ENCODE measurements around the gene RTN4RL1.

RTN4RL1 gene

GRCh38 chr17:2047590-2047989, 22.5 kb upstream of the RTN4RL1 start:
- H3K9me3 ChIP-seq (ENCODE audit: control insufficient read depth, insufficient read depth, low read depth, low read length): no peaks in the 10 kb centered on the region
- peak; percentile 92 for TF ChIP-seq ZNF121 (tag by site-specific recombination; IDR thresholded peaks at IDR 0.05)
- no peak for TF ChIP-seq ZSCAN23 (tag by site-specific recombination; IDR thresholded peaks at IDR 0.05)
- TF ChIP-seq, protein P1, sequence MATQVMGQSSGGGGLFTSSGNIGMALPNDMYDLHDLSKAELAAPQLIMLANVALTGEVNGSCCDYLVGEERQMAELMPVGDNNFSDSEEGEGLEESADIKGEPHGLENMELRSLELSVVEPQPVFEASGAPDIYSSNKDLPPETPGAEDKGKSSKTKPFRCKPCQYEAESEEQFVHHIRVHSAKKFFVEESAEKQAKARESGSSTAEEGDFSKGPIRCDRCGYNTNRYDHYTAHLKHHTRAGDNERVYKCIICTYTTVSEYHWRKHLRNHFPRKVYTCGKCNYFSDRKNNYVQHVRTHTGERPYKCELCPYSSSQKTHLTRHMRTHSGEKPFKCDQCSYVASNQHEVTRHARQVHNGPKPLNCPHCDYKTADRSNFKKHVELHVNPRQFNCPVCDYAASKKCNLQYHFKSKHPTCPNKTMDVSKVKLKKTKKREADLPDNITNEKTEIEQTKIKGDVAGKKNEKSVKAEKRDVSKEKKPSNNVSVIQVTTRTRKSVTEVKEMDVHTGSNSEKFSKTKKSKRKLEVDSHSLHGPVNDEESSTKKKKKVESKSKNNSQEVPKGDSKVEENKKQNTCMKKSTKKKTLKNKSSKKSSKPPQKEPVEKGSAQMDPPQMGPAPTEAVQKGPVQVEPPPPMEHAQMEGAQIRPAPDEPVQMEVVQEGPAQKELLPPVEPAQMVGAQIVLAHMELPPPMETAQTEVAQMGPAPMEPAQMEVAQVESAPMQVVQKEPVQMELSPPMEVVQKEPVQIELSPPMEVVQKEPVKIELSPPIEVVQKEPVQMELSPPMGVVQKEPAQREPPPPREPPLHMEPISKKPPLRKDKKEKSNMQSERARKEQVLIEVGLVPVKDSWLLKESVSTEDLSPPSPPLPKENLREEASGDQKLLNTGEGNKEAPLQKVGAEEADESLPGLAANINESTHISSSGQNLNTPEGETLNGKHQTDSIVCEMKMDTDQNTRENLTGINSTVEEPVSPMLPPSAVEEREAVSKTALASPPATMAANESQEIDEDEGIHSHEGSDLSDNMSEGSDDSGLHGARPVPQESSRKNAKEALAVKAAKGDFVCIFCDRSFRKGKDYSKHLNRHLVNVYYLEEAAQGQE (tag by site-specific recombination; IDR thresholded peaks at IDR 0.05): no peak
- CTCF ChIA-PET: interaction anchor here (0.6 to 3.5 kb wide), 2 partner anchors 21 to 197 kb away, joined by 3 to 17 read pairs; no protein-coding TSS in a partner anchor
- peaks cover 8% of the 10 kb centered on the region for H3K4me1 ChIP-seq (ENCODE audit: control insufficient read depth, insufficient read depth, low read length)
- peaks cover 14 to 23% of the 10 kb centered on the region in 2 experiments for H3K36me3 ChIP-seq (ENCODE audit: control insufficient read depth in 2 of 2, insufficient read depth in 1 of 2, low read length in 2 of 2)
- no peak overlapping the region for H3K4me3 ChIP-seq (ENCODE audit: low read depth, low read length)
- POLR2A ChIA-PET: interaction anchor here (0.6 kb wide), 2 partner anchors 44 to 332 kb away, joined by 3 to 4 read pairs; no protein-coding TSS in a partner anchor
- no peak overlapping the region for H3K27ac ChIP-seq (ENCODE audit: extremely low read depth, low read depth, low read length)

DNA sequence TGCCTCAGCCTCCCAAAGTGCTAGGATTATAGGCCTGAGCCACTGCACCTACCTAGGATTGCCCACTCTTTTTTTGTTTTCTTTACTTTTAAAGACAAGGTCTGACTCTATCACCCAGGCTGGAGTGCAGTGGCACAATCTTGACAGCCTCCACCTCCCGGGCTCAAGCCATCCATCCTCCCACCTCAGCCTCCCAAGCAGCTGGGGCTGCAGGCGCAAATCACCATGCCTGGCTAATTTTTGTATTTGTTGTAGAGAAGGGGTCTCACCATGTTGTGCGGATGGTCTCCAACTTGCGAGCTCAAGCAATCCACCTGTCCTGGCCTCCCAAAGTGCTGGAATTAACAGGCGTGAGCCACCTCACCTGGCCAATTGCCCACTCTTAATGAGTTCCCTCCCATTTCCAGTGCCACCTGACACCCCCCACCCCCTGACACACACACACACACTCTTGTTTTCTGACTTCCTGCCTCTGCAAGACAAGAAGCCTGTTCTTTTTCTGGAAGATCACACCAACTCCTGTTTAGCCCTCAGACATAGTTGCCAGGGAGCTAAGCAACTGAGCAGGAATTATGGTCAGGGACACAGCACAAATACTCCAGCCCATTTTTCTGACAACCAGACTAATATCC, 19.2 kb upstream of the RTN4RL1 start:
- ChIA-PET POLR2A (interaction anchor here (0.6 to 1.1 kb wide), 4 partner anchors 136 to 332 kb away, joined by 3 to 4 read pairs (median 3); no protein-coding TSS in a partner anchor), CTCF (interaction anchor here (0.6 to 2.3 kb wide), 8 partner anchors 10 to 237 kb away, joined by 3 to 7 read pairs (median 4); no protein-coding TSS in a partner anchor)
- TF ChIP-seq, protein P2, sequence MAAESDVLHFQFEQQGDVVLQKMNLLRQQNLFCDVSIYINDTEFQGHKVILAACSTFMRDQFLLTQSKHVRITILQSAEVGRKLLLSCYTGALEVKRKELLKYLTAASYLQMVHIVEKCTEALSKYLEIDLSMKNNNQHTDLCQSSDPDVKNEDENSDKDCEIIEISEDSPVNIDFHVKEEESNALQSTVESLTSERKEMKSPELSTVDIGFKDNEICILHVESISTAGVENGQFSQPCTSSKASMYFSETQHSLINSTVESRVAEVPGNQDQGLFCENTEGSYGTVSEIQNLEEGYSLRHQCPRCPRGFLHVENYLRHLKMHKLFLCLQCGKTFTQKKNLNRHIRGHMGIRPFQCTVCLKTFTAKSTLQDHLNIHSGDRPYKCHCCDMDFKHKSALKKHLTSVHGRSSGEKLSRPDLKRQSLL (tag by site-specific recombination; IDR thresholded peaks at IDR 0.05): no peak
- TF ChIP-seq, protein P3, sequence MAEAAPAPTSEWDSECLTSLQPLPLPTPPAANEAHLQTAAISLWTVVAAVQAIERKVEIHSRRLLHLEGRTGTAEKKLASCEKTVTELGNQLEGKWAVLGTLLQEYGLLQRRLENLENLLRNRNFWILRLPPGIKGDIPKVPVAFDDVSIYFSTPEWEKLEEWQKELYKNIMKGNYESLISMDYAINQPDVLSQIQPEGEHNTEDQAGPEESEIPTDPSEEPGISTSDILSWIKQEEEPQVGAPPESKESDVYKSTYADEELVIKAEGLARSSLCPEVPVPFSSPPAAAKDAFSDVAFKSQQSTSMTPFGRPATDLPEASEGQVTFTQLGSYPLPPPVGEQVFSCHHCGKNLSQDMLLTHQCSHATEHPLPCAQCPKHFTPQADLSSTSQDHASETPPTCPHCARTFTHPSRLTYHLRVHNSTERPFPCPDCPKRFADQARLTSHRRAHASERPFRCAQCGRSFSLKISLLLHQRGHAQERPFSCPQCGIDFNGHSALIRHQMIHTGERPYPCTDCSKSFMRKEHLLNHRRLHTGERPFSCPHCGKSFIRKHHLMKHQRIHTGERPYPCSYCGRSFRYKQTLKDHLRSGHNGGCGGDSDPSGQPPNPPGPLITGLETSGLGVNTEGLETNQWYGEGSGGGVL (tag by site-specific recombination; IDR thresholded peaks at IDR 0.05): peak; percentile 55; the same call in 1 of the 2 replicates
- TF ChIP-seq ZFHX2 (tag by site-specific recombination; conservative IDR thresholded peaks at IDR 0.05): peak; percentile 38; the same call in 1 of the 2 replicates
- TF ChIP-seq ZNF600 (tag by site-specific recombination; IDR thresholded peaks at IDR 0.05): peak; percentile 25; the same call in 1 of the 2 replicates
- TF ChIP-seq EGR2 (tag by site-specific recombination; IDR thresholded peaks at IDR 0.05; ENCODE audit: low read depth): peak; percentile 56
- TF ChIP-seq KLF9 (tag by site-specific recombination; IDR thresholded peaks at IDR 0.05; ENCODE audit: low read depth): 0 out of 2 replicates have a peak, but pooled peaks have one; percentile 13
- peak; percentile 56; the same call in 1 of the 2 replicates for TF ChIP-seq WT1 (tag by site-specific recombination; IDR thresholded peaks at IDR 0.05)
- TF ChIP-seq AEBP2 (tag by site-specific recombination; IDR thresholded peaks at IDR 0.05; ENCODE audit: borderline replicate concordance): no peak
- TF ChIP-seq ZIC2 (tag by site-specific recombination; IDR thresholded peaks at IDR 0.05): no peak
- Histone ChIP-seq H3K4me3 (ENCODE audit: low read depth, low read length) (no peak overlapping the region), H3K36me3 (ENCODE audit: control insufficient read depth in 2 of 2, insufficient read depth in 1 of 2, low read length in 2 of 2) (peaks cover 14 to 41% of the 10 kb centered on the region in 2 experiments), H3K4me1 (ENCODE audit: control insufficient read depth, insufficient read depth, low read length) (peaks cover 11% of the 10 kb centered on the region), H3K9me3 (ENCODE audit: control insufficient read depth, insufficient read depth, low read depth, low read length) (no peaks in the 10 kb centered on the region), H3K27ac (ENCODE audit: extremely low read depth, low read depth, low read length) (no peak overlapping the region)

Data from HEK293 (cell line).